Activated CD8-positive, alpha-beta T cell treated with anti-CD3 and anti-CD28 coated beads, Interleukin-2, amount 10 ng/mL, durations not matched to agents 7 days and 5 days (primary cell): ENCODE data around the gene EPHA8. TPM values are rescaled to one million over a fixed set of nuclear protein-coding genes. Genes with fewer than 3 reads are reported as not detected.

Experiments used
- ATAC-seq: fragments of 150-1000 bp; cut with Tn5 transposase; one replicate; pipeline ENCODE4 v1.10.0; 2021; ENCODE audit warnings: moderate library complexity
- CTCF ChIA-PET: fragments of 350-600 bp; sonication (Branson Sonifier 250); formaldehyde crosslinking; loops from one replicate; lab custom pipeline; 2021; ENCODE audit warnings: antibody characterized with exemption; lab: Charles Lee
- POLR2A ChIA-PET: fragments of 350-600 bp; sonication (Branson Sonifier 250); formaldehyde crosslinking; loops from one replicate; lab custom pipeline; 2021; ENCODE audit warnings: antibody characterized with exemption; lab: Charles Lee
- DNase-seq: peaks from one replicate; pipeline ENCODE4 v3.0.0-alpha.2; 2020
- H3K27ac Mint-ChIP-seq: one replicate; pipeline ENCODE4 v1.8.0; 2021; ENCODE audit warnings: mild to moderate bottlenecking, mixed read lengths
- H3K27me3 Mint-ChIP-seq: one replicate; pipeline ENCODE4 v1.8.0; 2021; ENCODE audit warnings: low read depth, mixed read lengths
- H3K36me3 Mint-ChIP-seq: one replicate; pipeline ENCODE4 v1.8.0; 2021; ENCODE audit warnings: low read depth, mixed read lengths
- H3K4me1 Mint-ChIP-seq: one replicate; pipeline ENCODE4 v1.8.0; 2021; ENCODE audit warnings: low read depth, mixed read lengths
- H3K4me3 Mint-ChIP-seq: one replicate; pipeline ENCODE4 v1.8.0; 2021; ENCODE audit warnings: mild to moderate bottlenecking, mixed read lengths
- H3K9me3 Mint-ChIP-seq: one replicate; pipeline ENCODE4 v1.8.0; 2022; ENCODE audit warnings: mixed read lengths; ENCODE audit not compliant: insufficient read depth
- total RNA-seq, 2 experiments: library from RNA; stranded (reverse); gene quantifications; one replicate each; pipeline ENCODE4 v1.2.3, GENCODE V29; 2021

EPHA8 gene
- not detected for total RNA-seq

GRCh38 chr1:22562584-22563583 is at the start of gene EPHA8:
TSS of gene EPHA8 (plus strand) at chr1:22563489. CDS start at chr1:22563636, 147 bp downstream.
- DNase-seq (no peak), ATAC-seq (no peak)
- Mint-ChIP-seq H3K27me3 (peaks cover 37% of the 10 kb centered on the region), H3K9me3 (no peaks in the 10 kb centered on the region), H3K4me3 (no peak within 1 kb of the TSS), H3K4me1 (peaks cover 2% of the 10 kb centered on the region), H3K27ac (no peak within 1 kb of the TSS), H3K36me3 (no peaks in the 10 kb centered on the region)
- ChIA-PET CTCF (no interaction called here), POLR2A (no interaction called here)

- Mint-ChIP-seq H3K27me3 (no peaks in the 10 kb centered on the region), H3K9me3 (no peaks in the 10 kb centered on the region), H3K4me1 (no peaks in the 10 kb centered on the region), H3K27ac (no peak overlapping the region), H3K36me3 (peaks cover 23% of the 10 kb centered on the region), H3K4me3 (no peak overlapping the region)
- DNase-seq (no peak), ATAC-seq (no peak)
- ChIA-PET CTCF (no interaction called here), POLR2A (no interaction called here)
Measured at GRCh38 chr1:22516906-22517571, 46.2 kb upstream of the EPHA8 start.

GRCh38 chr1:22517956-22518355 is 45.3 kb upstream of the EPHA8 start:
- H3K27ac Mint-ChIP-seq, result no peak overlapping the region
- ChIA-PET POLR2A (no interaction called here), CTCF (no interaction called here)
- peaks cover 25% of the 10 kb centered on the region for H3K36me3 Mint-ChIP-seq
- DNase-seq (no peak), ATAC-seq (no peak)
- no peaks in the 10 kb centered on the region for H3K27me3 Mint-ChIP-seq
- no peaks in the 10 kb centered on the region for H3K4me1 Mint-ChIP-seq
- no peak overlapping the region for H3K4me3 Mint-ChIP-seq
- H3K9me3 Mint-ChIP-seq, result no peaks in the 10 kb centered on the region

DNA sequence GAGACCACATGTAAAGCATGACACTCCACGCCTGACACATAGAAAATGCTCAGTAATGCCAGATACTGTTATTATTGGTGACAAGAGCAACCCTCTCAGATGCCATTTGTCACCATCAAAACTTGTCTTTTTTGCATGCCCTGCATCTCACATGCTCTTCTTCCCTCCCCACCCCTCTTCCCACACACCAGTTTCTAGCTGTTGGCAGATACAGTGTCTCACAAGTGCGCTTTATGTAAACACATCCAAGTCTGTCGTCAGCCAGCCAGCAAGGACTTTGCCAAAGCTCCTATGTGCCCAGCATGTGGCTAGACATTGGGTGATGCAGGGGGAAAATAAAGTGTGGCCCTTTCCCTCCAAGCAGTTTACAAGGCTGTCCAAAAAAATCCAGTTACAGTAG is 44.9 kb upstream of the EPHA8 start:
- POLR2A ChIA-PET, result no interaction called here
- Mint-ChIP-seq H3K4me3 (no peak overlapping the region), H3K27me3 (no peaks in the 10 kb centered on the region), H3K36me3 (peaks cover 24% of the 10 kb centered on the region), H3K27ac (no peak overlapping the region), H3K4me1 (no peaks in the 10 kb centered on the region), H3K9me3 (no peaks in the 10 kb centered on the region)
- CTCF ChIA-PET, result no interaction called here
- ATAC-seq, result no peak
- DNase-seq, result no peak

DNA sequence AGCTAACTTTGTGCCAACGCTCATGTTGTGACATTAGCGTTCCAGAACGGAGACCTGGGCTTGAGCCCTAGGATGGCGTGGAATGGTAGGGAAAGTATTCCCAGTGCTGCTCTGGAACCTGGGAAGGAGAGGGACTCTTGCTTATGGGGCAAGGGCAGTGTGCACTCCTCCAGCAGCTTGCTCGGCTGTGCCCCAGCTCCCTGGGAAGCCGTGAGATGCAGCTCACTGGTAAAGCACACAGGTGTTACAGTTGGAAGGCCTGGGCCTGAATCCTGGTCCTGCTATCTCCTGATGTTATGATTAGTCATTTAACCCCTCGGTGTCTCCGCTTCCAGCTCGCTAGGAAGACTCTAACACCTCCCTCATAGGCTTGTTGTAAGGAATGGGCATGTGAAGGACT is 42.4 kb upstream of the EPHA8 start:
- ChIA-PET POLR2A (no interaction called here), CTCF (no interaction called here)
- H3K4me1 Mint-ChIP-seq, result no peaks in the 10 kb centered on the region
- DNase-seq (no peak), ATAC-seq (no peak)
- no peaks in the 10 kb centered on the region for H3K27me3 Mint-ChIP-seq
- no peak overlapping the region for H3K4me3 Mint-ChIP-seq
- no peaks in the 10 kb centered on the region for H3K9me3 Mint-ChIP-seq
- peaks cover 21% of the 10 kb centered on the region for H3K36me3 Mint-ChIP-seq
- H3K27ac Mint-ChIP-seq, result no peak overlapping the region

GRCh38 chr1:22521692-22522091 is 41.6 kb upstream of the EPHA8 start:
- Mint-ChIP-seq H3K27me3 (no peaks in the 10 kb centered on the region), H3K9me3 (no peaks in the 10 kb centered on the region), H3K4me3 (no peak overlapping the region), H3K4me1 (no peaks in the 10 kb centered on the region), H3K36me3 (peaks cover 21% of the 10 kb centered on the region), H3K27ac (no peak overlapping the region)
- ChIA-PET CTCF (no interaction called here), POLR2A (no interaction called here)
- ATAC-seq (no peak), DNase-seq (no peak)

DNA sequence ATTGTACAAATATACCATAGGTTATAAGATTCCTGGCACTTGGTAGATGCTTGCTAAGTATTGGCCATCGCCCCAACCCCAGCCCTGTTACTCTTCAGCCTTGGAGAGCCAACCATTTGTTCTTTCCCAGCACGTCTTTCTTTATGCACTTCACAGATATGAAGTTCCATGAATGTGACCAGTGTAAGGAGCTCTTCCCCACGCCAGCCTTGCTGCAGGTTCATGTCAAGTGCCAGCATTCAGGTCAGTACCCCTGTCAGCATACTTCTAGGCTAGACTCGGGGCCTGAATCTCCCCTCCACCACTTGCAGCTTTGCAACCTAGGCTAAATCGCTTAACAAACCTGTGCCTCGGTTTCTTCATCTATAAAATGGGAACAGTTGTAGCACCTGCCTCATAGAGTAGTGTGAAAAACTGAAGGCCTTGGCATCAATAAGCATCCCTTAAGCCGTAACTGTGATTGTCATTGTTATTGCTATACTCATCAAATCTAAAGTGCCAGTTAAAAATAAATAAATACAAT is 41.0 kb upstream of the EPHA8 start:
- H3K9me3 Mint-ChIP-seq, result no peaks in the 10 kb centered on the region
- no peaks in the 10 kb centered on the region for H3K4me1 Mint-ChIP-seq
- ATAC-seq, result no peak

DNA sequence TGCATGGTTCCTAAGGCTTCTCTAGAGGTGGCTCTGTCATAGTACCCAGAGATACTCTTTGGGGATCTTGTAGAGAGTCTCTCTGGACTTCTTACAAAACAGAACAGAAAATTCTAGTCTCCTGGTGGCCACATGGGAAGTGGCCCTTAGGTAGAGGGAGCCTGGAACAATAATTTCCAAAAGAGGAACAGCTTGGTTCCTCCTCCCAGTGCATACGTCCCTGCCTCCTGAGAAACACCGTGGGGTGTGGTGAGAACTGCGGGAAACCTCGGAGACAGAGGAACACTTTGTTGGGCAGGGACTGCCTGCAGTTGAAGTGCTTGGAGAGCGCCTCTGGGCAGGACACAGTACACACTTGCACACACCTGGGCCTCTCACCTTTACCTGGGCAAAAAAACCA is 38.8 kb upstream of the EPHA8 start:
- H3K36me3 Mint-ChIP-seq, result peaks cover 14% of the 10 kb centered on the region
- no peak overlapping the region for H3K4me3 Mint-ChIP-seq
- ChIA-PET POLR2A (no interaction called here), CTCF (interaction anchor here (1.5 kb wide), 1 partner anchor 8 kb away, joined by 3 read pairs; no protein-coding TSS in a partner anchor)
- no peaks in the 10 kb centered on the region for H3K27me3 Mint-ChIP-seq
- no peaks in the 10 kb centered on the region for H3K9me3 Mint-ChIP-seq
- H3K27ac Mint-ChIP-seq, result no peak overlapping the region
- no peak for DNase-seq
- no peaks in the 10 kb centered on the region for H3K4me1 Mint-ChIP-seq
- ATAC-seq, result no peak

More for the DNA sequence above, 41.0 kb upstream of the EPHA8 start:
- no peak overlapping the region for H3K4me3 Mint-ChIP-seq
- CTCF ChIA-PET, result no interaction called here
- POLR2A ChIA-PET, result no interaction called here
- H3K27me3 Mint-ChIP-seq, result no peaks in the 10 kb centered on the region
- no peak for DNase-seq
- no peak overlapping the region for H3K27ac Mint-ChIP-seq
- H3K36me3 Mint-ChIP-seq, result peaks cover 19% of the 10 kb centered on the region

DNA sequence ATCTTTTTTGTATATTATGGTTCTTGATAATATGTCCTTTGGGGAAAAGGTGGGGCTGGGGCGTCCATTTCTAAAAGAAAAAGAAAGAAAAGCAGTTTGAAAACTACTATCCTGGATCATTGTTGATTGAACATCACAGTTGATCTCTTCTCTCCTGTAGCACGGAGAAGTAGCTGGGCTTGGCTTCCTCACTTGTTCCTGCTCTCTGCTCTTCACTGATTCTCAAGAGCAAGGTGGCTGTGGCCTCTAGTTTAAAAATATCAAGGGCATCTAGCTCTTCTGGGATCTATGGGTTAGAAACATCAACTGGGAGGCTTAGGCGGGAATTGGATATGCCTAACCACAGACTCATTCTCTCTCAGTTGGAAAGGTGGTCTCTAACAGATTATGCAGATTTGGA is 38.1 kb upstream of the EPHA8 start:
- no peaks in the 10 kb centered on the region for H3K27me3 Mint-ChIP-seq
- no peak overlapping the region for H3K27ac Mint-ChIP-seq
- DNase-seq, result no peak
- ChIA-PET POLR2A (no interaction called here), CTCF (interaction anchor here (1.5 kb wide), 1 partner anchor 9 kb away, joined by 3 read pairs; no protein-coding TSS in a partner anchor)
- H3K4me3 Mint-ChIP-seq, result no peak overlapping the region
- H3K36me3 Mint-ChIP-seq, result peaks cover 13% of the 10 kb centered on the region
- no peaks in the 10 kb centered on the region for H3K4me1 Mint-ChIP-seq
- no peak for ATAC-seq
- no peaks in the 10 kb centered on the region for H3K9me3 Mint-ChIP-seq

- peaks cover 12% of the 10 kb centered on the region for H3K36me3 Mint-ChIP-seq
- no peaks in the 10 kb centered on the region for H3K9me3 Mint-ChIP-seq
- no peak overlapping the region for H3K4me3 Mint-ChIP-seq
- H3K4me1 Mint-ChIP-seq, result no peaks in the 10 kb centered on the region
- POLR2A ChIA-PET, result interaction anchor here (1.2 kb wide), 1 partner anchor 12 kb away, joined by 4 read pairs; no protein-coding TSS in a partner anchor
- no peak overlapping the region for H3K27ac Mint-ChIP-seq
- CTCF ChIA-PET, result interaction anchor here (1.5 kb wide), 1 partner anchor 10 kb away, joined by 3 read pairs; no protein-coding TSS in a partner anchor
- no peaks in the 10 kb centered on the region for H3K27me3 Mint-ChIP-seq
- no peak for ATAC-seq
- DNase-seq, result no peak
Measured at GRCh38 chr1:22525646-22526045, 37.6 kb upstream of the EPHA8 start.

- no peak overlapping the region for H3K27ac Mint-ChIP-seq
- peaks cover 12% of the 10 kb centered on the region for H3K36me3 Mint-ChIP-seq
- no peak for ATAC-seq
- H3K27me3 Mint-ChIP-seq, result no peaks in the 10 kb centered on the region
- ChIA-PET CTCF (interaction anchor here (1.5 kb wide), 1 partner anchor 10 kb away, joined by 3 read pairs; no protein-coding TSS in a partner anchor), POLR2A (interaction anchor here (1.2 kb wide), 1 partner anchor 12 kb away, joined by 4 read pairs; no protein-coding TSS in a partner anchor)
- no peak overlapping the region for H3K4me3 Mint-ChIP-seq
- no peaks in the 10 kb centered on the region for H3K4me1 Mint-ChIP-seq
- no peaks in the 10 kb centered on the region for H3K9me3 Mint-ChIP-seq
- no peak for DNase-seq
Measured at GRCh38 chr1:22526098-22526497, 37.2 kb upstream of the EPHA8 start.
